K562 (cell line): ENCODE data around the gene RPTOR. TPM values are rescaled to one million over a fixed set of nuclear protein-coding genes. Genes with fewer than 3 reads are reported as not detected.

Experiments used
- ATAC-seq: fragments of 200-7000 bp; cut with Tn5 transposase; 3 replicates; pipeline ENCODE4 v1.9.1; 2020; ENCODE audit warnings: moderate library complexity
- BruUV-seq: library from RNA; stranded (reverse); fragments of 400-500 nt; replicated peaks from 2 replicates; lab custom pipeline; 2021; lab: Mats Ljungman, UMichigan
- CTCF ChIA-PET: fragments of 300-600 bp; formaldehyde crosslinking; extraction: SDS; loops from one replicate; lab custom pipeline; 2021; ENCODE audit warnings: low intra/inter-chr PET ratio; lab: Yijun Ruan, JAX
- POLR2A ChIA-PET: fragments of 300-600, 350-650 bp; sonication (Branson Sonifier 250); formaldehyde crosslinking; extraction: SDS; loops from one replicate; lab custom pipeline; 2021; ENCODE audit warnings: antibody characterized with exemption, inconsistent platforms; lab: Yijun Ruan, JAX
- DNase-seq, 4 experiments: peaks; one replicate each; pipeline versions ENCODE4 v3.0.0 to v3.0.0-alpha.2; 2011 to 2018; ENCODE audit warnings: low spot score in 3 of 4, mixed read lengths in 3 of 4; ENCODE audit errors: extremely low read depth in 1 of 4
- FAIRE-seq: peaks from 2 replicates; lab custom pipeline; 2011; peaks lifted over from hg19 to GRCh38; lab: Jason Lieb, UNC
- H2AFZ ChIP-seq: 2 replicates; pipeline ENCODE4 v1.6.0; 2011; ENCODE audit warnings: low read depth, low read length, control low read depth, inconsistent platforms
- H3K27ac ChIP-seq: fragments of 200-600 bp; 3 replicates; pipeline ENCODE4 v1.8.0; 2011; ENCODE audit warnings: low read depth, mild to moderate bottlenecking, control low read depth, inconsistent platforms, low read length, moderate library complexity, mixed read lengths; ENCODE audit errors: extremely low read depth
- H3K27me3 ChIP-seq, 2 experiments: fragments of 300-600 bp in 1 of 2; 2 replicates in 1 of 2; 3 replicates in 1 of 2; pipeline versions ENCODE4 v1.6.0 to v1.8.0; 2011; ENCODE audit warnings: inconsistent platforms in 2 of 2, low read length in 2 of 2, mild to moderate bottlenecking in 1 of 2, mixed read lengths in 1 of 2, moderate library complexity in 1 of 2; ENCODE audit not compliant: control insufficient read depth in 2 of 2, insufficient read depth in 2 of 2
- H3K36me3 ChIP-seq: fragments of 300-600 bp; 3 replicates; pipeline ENCODE4 v1.8.0; 2011; ENCODE audit warnings: mild to moderate bottlenecking, low read length, inconsistent platforms; ENCODE audit not compliant: control insufficient read depth, insufficient read depth
- H3K4me1 ChIP-seq, 2 experiments: fragments of 200-600 bp in 1 of 2; replicated peaks in 1 of 2; 2 replicates in 1 of 2; 3 replicates in 1 of 2; pipeline versions ENCODE4 v1.5.1 to v1.8.0; 2011; ENCODE audit warnings: inconsistent platforms in 2 of 2, low read length in 2 of 2, mild to moderate bottlenecking in 1 of 2, mixed read lengths in 1 of 2, moderate library complexity in 1 of 2; ENCODE audit not compliant: control insufficient read depth in 2 of 2, insufficient read depth in 2 of 2
- H3K4me2 ChIP-seq: 2 replicates; pipeline ENCODE4 v1.6.1; 2011; ENCODE audit warnings: low read length, control low read depth, inconsistent platforms, mixed read lengths; ENCODE audit not compliant: insufficient read depth
- H3K4me3 ChIP-seq: fragments of 200-600 bp; sonication (generic), shearing (Covaris generic); 2 replicates; pipeline ENCODE4 v1.5.1; 2016; ENCODE audit warnings: control low read depth, inconsistent platforms
- H3K79me2 ChIP-seq: fragments of 200-600 bp; 3 replicates; pipeline ENCODE4 v1.8.0; 2011; ENCODE audit warnings: low read length, inconsistent platforms; ENCODE audit not compliant: control insufficient read depth, insufficient read depth
- H3K9ac ChIP-seq, 2 experiments: 2 replicates each; pipeline versions ENCODE4 v1.6.0 to v1.6.1; 2011; ENCODE audit warnings: low read depth in 2 of 2, low read length in 2 of 2, control low read depth in 1 of 2, inconsistent platforms in 1 of 2, mild to moderate bottlenecking in 1 of 2, mixed read lengths in 1 of 2; ENCODE audit not compliant: insufficient read depth in 1 of 2
- H3K9me1 ChIP-seq: one replicate; pipeline ENCODE4 v1.6.0; 2011; ENCODE audit warnings: inconsistent platforms, mild to moderate bottlenecking, low read length, moderate library complexity; ENCODE audit not compliant: control insufficient read depth, insufficient read depth
- H3K9me3 ChIP-seq: replicated peaks from 2 replicates; pipeline ENCODE4 v1.5.1; 2011; ENCODE audit warnings: low read depth, low read length, inconsistent platforms; ENCODE audit not compliant: control insufficient read depth, insufficient read depth
- H4K20me1 ChIP-seq: replicated peaks from 2 replicates; pipeline ENCODE4 v1.6.1; 2011; ENCODE audit warnings: low read length, inconsistent platforms, mixed read lengths; ENCODE audit not compliant: control insufficient read depth, insufficient read depth
- CEBPB ChIP-seq: fragments of 450-650 bp; IDR thresholded peaks from 2 replicates; pipeline ENCODE4 v1.6.1; 2016; ENCODE audit warnings: missing genetic modification characterization, missing compliant biosample characterization
- FOXM1 ChIP-seq, 2 experiments: fragments of 450-650 bp in 1 of 2; sonication (generic) in 1 of 2; formaldehyde crosslinking in 1 of 2; IDR thresholded peaks; 2 replicates each; pipeline versions ENCODE4 v1.6.1 to v1.9.0; 2017 to 2022; ENCODE audit warnings: low read depth in 2 of 2, mild to moderate bottlenecking in 2 of 2, missing genetic modification reagents in 1 of 2, moderate library complexity in 1 of 2
- HDAC3 ChIP-seq: fragments of 450-650 bp; IDR thresholded peaks from 2 replicates; pipeline ENCODE4 v1.6.1; 2018; ENCODE audit warnings: borderline replicate concordance, mild to moderate bottlenecking, moderate library complexity; ENCODE audit not compliant: partially characterized antibody
- NEUROD1 ChIP-seq: fragments of 150-350 bp; IDR thresholded peaks from 2 replicates; pipeline ENCODE4 v1.6.1; 2014; ENCODE audit warnings: borderline replicate concordance, low read length, low read depth; ENCODE audit not compliant: partially characterized antibody
- SMAD1 ChIP-seq: fragments of 150-350 bp; IDR thresholded peaks from 2 replicates; pipeline ENCODE4 v1.6.1; 2014; ENCODE audit warnings: low read length, low read depth; ENCODE audit not compliant: partially characterized antibody
- SRSF3 ChIP-seq: fragments of 200-400 bp; formaldehyde crosslinking; IDR thresholded peaks from 2 replicates; pipeline ENCODE4 v1.6.1; 2016; ENCODE audit warnings: mild to moderate bottlenecking, low read length, moderate library complexity; ENCODE audit not compliant: insufficient read depth
- ZBTB7A ChIP-seq: IDR thresholded peaks from 2 replicates; pipeline ENCODE4 v1.6.1; 2011; ENCODE audit warnings: low read depth, mild to moderate bottlenecking, low read length, moderate library complexity, borderline replicate concordance; ENCODE audit not compliant: control insufficient read depth
- ZNF589 ChIP-seq: fragments of 200-800 bp; sonication (Bioruptor generic); IDR thresholded peaks from 2 replicates; pipeline ENCODE4 v1.6.1; 2016; ENCODE audit warnings: low read depth, missing genetic modification characterization, missing compliant biosample characterization
- WGBS: fragments of 100-300 bp; shearing (Covaris generic); methylation state at CpG from one replicate; pipeline ENCODE4 v1.1.6; 2016; ENCODE audit warnings: low coverage, mixed read lengths; ENCODE audit not compliant: insufficient coverage; ENCODE audit errors: missing lambda C conversion rate; 5-methylcytosine and 5-hydroxymethylcytosine counted together
- in situ Hi-C: fragments of 300-500 bp; cut with MboI; formaldehyde crosslinking; loops from 4 replicates; pipeline ENCODE4 v1.15.0; 2018; ENCODE audit warnings: inconsistent platforms, mixed read lengths
- intact Hi-C: fragments of 100-400 bp; cut with micrococcal nuclease; formaldehyde crosslinking; loops from 2 replicates; pipeline ENCODE4 v1.14.2; 2022
- polyA plus RNA-seq, 8 experiments: library from polyadenylated mRNA; depleted of rRNA in 4 of 8; stranded (reverse) in 5 of 8; unstranded in 3 of 8; fragments of >200 nt; fragmentation: Nextera tagmentation in 2 of 8; fragmentation: Illumina TruSeq in 1 of 8; extraction: Ambion mirVana in 2 of 8; extraction: Trizol in 1 of 8; gene quantifications; 2 replicates each; pipeline versions ENCODE4 v1.2.1 to v1.2.3, GENCODE V29; 2011 to 2014; ENCODE audit warnings: inconsistent platforms in 1 of 8, missing spikeins in 1 of 8
- total RNA-seq, 7 experiments: library from RNA; depleted of rRNA in 6 of 7; stranded (reverse); fragments of >200 nt in 6 of 7; fragmentation: Illumina TruSeq in 2 of 7; extraction: Trizol in 2 of 7; gene quantifications; 2 replicates each; pipeline versions ENCODE4 v1.2.1 to v1.2.3, GENCODE V29; 2011 to 2021; ENCODE audit warnings: low replicate concordance in 1 of 7
- TF ChIP-seq, protein P1 (sequence below): fragments of 450-650 bp; conservative IDR thresholded peaks from 2 replicates; pipeline ENCODE4 v1.6.1; 2016; ENCODE audit warnings: missing genetic modification characterization, low read depth, mild to moderate bottlenecking, control low read depth, missing compliant biosample characterization

Gene RPTOR
- total and polyA plus RNA-seq, 9 of the 15 experiments (the other 6 are each of a cell fraction or from before 2014, with no cell fraction given): 0.24 to 54.1 (median 10.2) TPM

DNA sequence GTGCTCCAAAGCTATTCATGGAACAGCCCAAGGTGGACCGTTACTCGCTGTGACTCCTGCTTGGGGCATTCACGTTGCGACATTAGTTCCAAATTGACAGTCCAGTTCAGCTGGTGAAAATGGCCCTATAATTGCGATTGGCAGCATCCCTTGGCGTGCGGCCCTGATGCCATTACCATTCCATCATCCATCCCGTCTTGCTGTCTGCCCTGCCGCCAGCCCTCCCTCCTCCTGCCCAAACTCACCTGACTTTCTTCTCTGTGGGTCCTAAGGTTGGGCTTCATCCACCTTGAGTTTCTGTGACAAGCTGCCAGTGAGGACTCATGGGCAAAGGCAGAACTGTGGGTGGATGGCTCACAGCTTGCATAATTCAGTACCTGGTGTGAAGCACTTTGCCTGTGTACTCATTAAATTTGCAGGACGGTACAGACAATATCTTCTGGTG lies 104.6 kb downstream of the RPTOR start:
- no peaks in the 10 kb centered on the region for H3K9me3 ChIP-seq
- ChIA-PET POLR2A (interaction anchor here (1.3 kb wide), 1 partner anchor 14 kb away, joined by 5 read pairs; no protein-coding TSS in a partner anchor), CTCF (interaction anchor here (1.6 to 1.7 kb wide), 2 partner anchors 74 to 222 kb away, joined by 6 to 8 read pairs; no protein-coding TSS in a partner anchor)
- FAIRE-seq (peak; percentile 64), ATAC-seq (no peak), DNase-seq (no peak)
- TF ChIP-seq ZNF589 (CRISPR knock-in tag) (0 out of 2 replicates have a peak, but pooled peaks have one; percentile 28), SMAD1 (no peak), ZBTB7A (no peak), CEBPB (tag) (peak; percentile 27; the same call in 1 of the 2 replicates), HDAC3 (no peak), FOXM1 (IDR thresholded peaks at IDR 0.05; ENCODE audit: low read depth) (no peak), FOXM1 (CRISPR knock-in tag; IDR thresholded peaks at IDR 0.05; ENCODE audit: low read depth) (no peak), SRSF3 (no peak), NEUROD1 (no peak)
- TF ChIP-seq, protein P1, sequence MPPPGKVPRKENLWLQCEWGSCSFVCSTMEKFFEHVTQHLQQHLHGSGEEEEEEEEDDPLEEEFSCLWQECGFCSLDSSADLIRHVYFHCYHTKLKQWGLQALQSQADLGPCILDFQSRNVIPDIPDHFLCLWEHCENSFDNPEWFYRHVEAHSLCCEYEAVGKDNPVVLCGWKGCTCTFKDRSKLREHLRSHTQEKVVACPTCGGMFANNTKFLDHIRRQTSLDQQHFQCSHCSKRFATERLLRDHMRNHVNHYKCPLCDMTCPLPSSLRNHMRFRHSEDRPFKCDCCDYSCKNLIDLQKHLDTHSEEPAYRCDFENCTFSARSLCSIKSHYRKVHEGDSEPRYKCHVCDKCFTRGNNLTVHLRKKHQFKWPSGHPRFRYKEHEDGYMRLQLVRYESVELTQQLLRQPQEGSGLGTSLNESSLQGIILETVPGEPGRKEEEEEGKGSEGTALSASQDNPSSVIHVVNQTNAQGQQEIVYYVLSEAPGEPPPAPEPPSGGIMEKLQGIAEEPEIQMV (tag): no peak
- H3K4me2 ChIP-seq: no peak overlapping the region
- peaks cover 7% of the 10 kb centered on the region; the same call in 2 of the 3 replicates for H3K36me3 ChIP-seq
- H3K9me1 ChIP-seq: no peaks in the 10 kb centered on the region
- H3K4me1 ChIP-seq: peaks cover 17 to 18% of the 10 kb centered on the region in 2 experiments
- no peak overlapping the region for H2AFZ ChIP-seq
- no peaks in the 10 kb centered on the region for H3K27me3 ChIP-seq
- no peak overlapping the region; the same call in 2 of the 3 replicates for H3K27ac ChIP-seq
- no peak overlapping the region for H3K4me3 ChIP-seq
- H3K79me2 ChIP-seq: peaks cover 60% of the 10 kb centered on the region
- no TSS peak for BruUV-seq
- H4K20me1 ChIP-seq: peaks cover 15% of the 10 kb centered on the region; the same call in 1 of the 2 replicates
- intact Hi-C loops: loop anchor here (5.0 kb wide), 1 partner anchor 72 kb away; no protein-coding TSS in a partner anchor
- 92% methylated on average over 10 of the region's 10 CpGs for WGBS
- H3K9ac ChIP-seq: no peak overlapping the region
- in situ Hi-C loops: no loop called here
